H1 (cell line): ENCODE results near the gene CEP85. TPM values are rescaled to one million over a fixed set of nuclear protein-coding genes. Genes with fewer than 3 reads are reported as not detected.

Experiments used
- CTCF ChIA-PET: fragments of 300-600 bp; sonication (Branson Sonifier 250); formaldehyde crosslinking; loops from one replicate; lab custom pipeline; 2021; ENCODE audit not compliant: partially characterized antibody; lab: Charles Lee
- POLR2A ChIA-PET: fragments of 300-600 bp; sonication (Branson Sonifier 250); formaldehyde crosslinking; loops from one replicate; lab custom pipeline; 2021; ENCODE audit warnings: inconsistent platforms; ENCODE audit not compliant: partially characterized antibody; lab: Charles Lee
- DNase-seq, 2 experiments: peaks; one replicate each; pipeline versions ENCODE4 v3.0.0 to v3.0.0-alpha.2; 2010 to 2022; ENCODE audit warnings: low spot score in 2 of 2, low read depth in 1 of 2, mixed read lengths in 1 of 2
- FAIRE-seq: peaks from 2 replicates; lab custom pipeline; 2011; peaks lifted over from hg19 to GRCh38; lab: Jason Lieb, UNC
- H2AFZ ChIP-seq: 2 replicates; pipeline ENCODE4 v1.8.1; 2012; ENCODE audit warnings: low read length, inconsistent platforms
- H2AK5ac ChIP-seq: 2 replicates; pipeline ENCODE4 v1.6.1; 2013; ENCODE audit warnings: low read depth, low read length
- H2BK120ac ChIP-seq: replicated peaks from 2 replicates; pipeline ENCODE3; 2013; ENCODE audit warnings: low read depth, low read length, inconsistent platforms
- H2BK12ac ChIP-seq: 2 replicates; pipeline ENCODE4 v1.6.1; 2013; ENCODE audit warnings: low read depth, low read length
- H2BK15ac ChIP-seq: 2 replicates; pipeline ENCODE4 v1.6.1; 2013; ENCODE audit warnings: low read length
- H2BK20ac ChIP-seq: 2 replicates; pipeline ENCODE4 v1.6.1; 2013; ENCODE audit warnings: low read length
- H2BK5ac ChIP-seq: 2 replicates; pipeline ENCODE4 v1.6.1; 2013; ENCODE audit warnings: low read depth, low read length
- H3K14ac ChIP-seq: 2 replicates; pipeline ENCODE4 v1.6.1; 2013; ENCODE audit warnings: inconsistent platforms; ENCODE audit not compliant: insufficient read length
- H3K18ac ChIP-seq: 2 replicates; pipeline ENCODE4 v1.6.1; 2013; ENCODE audit warnings: low read length; ENCODE audit errors: extremely low read depth
- H3K23ac ChIP-seq: 2 replicates; pipeline ENCODE4 v1.6.1; 2013; ENCODE audit warnings: inconsistent platforms; ENCODE audit not compliant: insufficient read length
- H3K23me2 ChIP-seq: 2 replicates; pipeline ENCODE4 v1.6.1; 2013; ENCODE audit warnings: low read depth, low read length
- H3K27ac ChIP-seq: 2 replicates; pipeline ENCODE4 v1.6.1; 2011; ENCODE audit warnings: low read depth, low read length, inconsistent platforms
- H3K27me3 ChIP-seq, 4 experiments: replicated peaks in 1 of 4; 1 replicate in 1 of 4; 2 replicates in 3 of 4; pipeline versions ENCODE4 v1.6.1 to v1.8.1; 2011 to 2013; ENCODE audit warnings: low read length in 3 of 4, mild to moderate bottlenecking in 3 of 4, inconsistent platforms in 2 of 4, mixed read lengths in 2 of 4, moderate library complexity in 1 of 4; ENCODE audit not compliant: control insufficient read depth in 3 of 4, insufficient read depth in 3 of 4; ENCODE audit errors: extremely low read depth in 1 of 4
- H3K36me3 ChIP-seq, 4 experiments: 2 replicates each; pipeline versions ENCODE4 v1.6.1 to v1.8.1; 2011 to 2013; ENCODE audit warnings: mild to moderate bottlenecking in 4 of 4, low read length in 3 of 4, moderate library complexity in 2 of 4, control low read depth in 1 of 4, inconsistent platforms in 1 of 4; ENCODE audit not compliant: insufficient read depth in 4 of 4, control insufficient read depth in 2 of 4
- H3K4ac ChIP-seq: replicated peaks from 2 replicates; pipeline ENCODE3; 2013; ENCODE audit warnings: low read length, low read depth, mixed read lengths, inconsistent platforms; ENCODE audit not compliant: insufficient read length
- H3K4me1 ChIP-seq, 4 experiments: replicated peaks in 1 of 4; 1 replicate in 1 of 4; 2 replicates in 3 of 4; pipeline versions ENCODE4 v1.6.1 to v1.8.1; 2011 to 2013; ENCODE audit warnings: low read length in 3 of 4, inconsistent platforms in 2 of 4, mixed read lengths in 1 of 4; ENCODE audit not compliant: insufficient read depth in 4 of 4, control insufficient read depth in 3 of 4
- H3K4me2 ChIP-seq, 2 experiments: 2 replicates each; pipeline versions ENCODE4 v1.6.1 to v1.8.1; 2011 to 2013; ENCODE audit warnings: low read depth in 2 of 2, low read length in 2 of 2, control low read depth in 1 of 2, inconsistent platforms in 1 of 2, mild to moderate bottlenecking in 1 of 2; ENCODE audit not compliant: insufficient read depth in 1 of 2
- H3K4me3 ChIP-seq, 4 experiments: fragments of 200-600, 300-600 bp in 1 of 4; sonication (generic), shearing (Covaris generic), sonication (Bioruptor Twin) in 1 of 4; 2 replicates each; pipeline versions ENCODE4 v1.5.1 to v1.8.1; 2011 to 2016; ENCODE audit warnings: low read length in 4 of 4, low read depth in 3 of 4, control low read depth in 2 of 4, inconsistent platforms in 2 of 4, mild to moderate bottlenecking in 2 of 4, mixed read lengths in 1 of 4, moderate library complexity in 1 of 4; ENCODE audit not compliant: insufficient read depth in 2 of 4; ENCODE audit errors: extremely low read depth in 1 of 4
- H3K56ac ChIP-seq: replicated peaks from 2 replicates; pipeline ENCODE3; 2013; ENCODE audit warnings: low read depth, mild to moderate bottlenecking, mixed read lengths, low read length, inconsistent platforms; ENCODE audit not compliant: insufficient read length
- H3K79me1 ChIP-seq: 2 replicates; pipeline ENCODE4 v1.6.1; 2013; ENCODE audit warnings: low read depth, low read length, control low read depth
- H3K79me2 ChIP-seq, 2 experiments: 2 replicates each; pipeline versions ENCODE4 v1.6.1 to v1.8.1; 2012 to 2013; ENCODE audit warnings: low read length in 2 of 2, mild to moderate bottlenecking in 2 of 2, inconsistent platforms in 1 of 2; ENCODE audit not compliant: insufficient read depth in 2 of 2, control insufficient read depth in 1 of 2
- H3K9ac ChIP-seq, 4 experiments: replicated peaks in 1 of 4; 1 replicate in 1 of 4; 2 replicates in 3 of 4; pipeline versions ENCODE4 v1.6.1 to v1.8.1; 2011 to 2013; ENCODE audit warnings: low read depth in 3 of 4, low read length in 3 of 4, control low read depth in 2 of 4, mild to moderate bottlenecking in 2 of 4, moderate library complexity in 2 of 4, inconsistent platforms in 1 of 4; ENCODE audit errors: extremely low read depth in 1 of 4
- H3K9me3 ChIP-seq, 2 experiments: 2 replicates each; pipeline versions ENCODE4 v1.6.1 to v1.8.1; 2012 to 2013; ENCODE audit warnings: mild to moderate bottlenecking in 2 of 2, moderate library complexity in 2 of 2, control low read depth in 1 of 2, inconsistent platforms in 1 of 2, low read depth in 1 of 2, low read length in 1 of 2, mixed read lengths in 1 of 2; ENCODE audit not compliant: insufficient read depth in 2 of 2
- H4K20me1 ChIP-seq, 2 experiments: replicated peaks in 1 of 2; 2 replicates each; pipeline versions ENCODE3 to v1.8.1; 2011 to 2013; ENCODE audit warnings: inconsistent platforms in 2 of 2, low read length in 2 of 2, mild to moderate bottlenecking in 1 of 2; ENCODE audit not compliant: insufficient read depth in 2 of 2, control insufficient read depth in 1 of 2
- H4K5ac ChIP-seq: 2 replicates; pipeline ENCODE4 v1.6.1; 2013; ENCODE audit warnings: low read length, low read depth, mixed read lengths, inconsistent platforms; ENCODE audit not compliant: insufficient read length
- H4K8ac ChIP-seq: 2 replicates; pipeline ENCODE4 v1.8.0; 2013; ENCODE audit warnings: mild to moderate bottlenecking, moderate library complexity, low read length, inconsistent platforms; ENCODE audit not compliant: insufficient read depth; ENCODE audit errors: extremely low read depth
- H4K91ac ChIP-seq: replicated peaks from 2 replicates; pipeline ENCODE3; 2013; ENCODE audit warnings: low read length, mixed read lengths, inconsistent platforms; ENCODE audit not compliant: insufficient read length
- BCL11A ChIP-seq, 2 experiments: IDR thresholded peaks; one replicate each; pipeline ENCODE4 v1.6.1; 2011; ENCODE audit warnings: low read depth in 2 of 2, low read length in 2 of 2, mild to moderate bottlenecking in 2 of 2
- E2F6 ChIP-seq: IDR thresholded peaks from 2 replicates; pipeline ENCODE4 v1.6.1; 2012; ENCODE audit warnings: inconsistent platforms
- HDAC2 ChIP-seq, 2 experiments: fragments of 300-600 bp in 1 of 2; sonication (generic) in 1 of 2; IDR thresholded peaks; 2 replicates each; pipeline ENCODE4 v1.6.1; 2011 to 2012; ENCODE audit warnings: low read depth in 2 of 2, low read length in 2 of 2, mild to moderate bottlenecking in 2 of 2, moderate library complexity in 2 of 2, borderline replicate concordance in 1 of 2, inconsistent platforms in 1 of 2
- JUN ChIP-seq: IDR thresholded peaks from 2 replicates; pipeline ENCODE4 v1.6.1; 2011; ENCODE audit warnings: low read depth, mild to moderate bottlenecking, improper control_type of control experiment, low read length
- KDM4A ChIP-seq: IDR thresholded peaks from one replicate; pipeline ENCODE4 v1.7.1; 2012; ENCODE audit warnings: low read depth, mild to moderate bottlenecking, moderate library complexity, low read length, inconsistent platforms; ENCODE audit not compliant: severe bottlenecking
- RBBP5 ChIP-seq: IDR thresholded peaks from 2 replicates; pipeline ENCODE4 v1.7.1; 2012; ENCODE audit warnings: low read depth, mild to moderate bottlenecking, inconsistent platforms, low read length, moderate library complexity, borderline replicate concordance
- SIX5 ChIP-seq: IDR thresholded peaks from 2 replicates; pipeline ENCODE4 v1.6.1; 2011; ENCODE audit warnings: mild to moderate bottlenecking, low read depth, low read length
- SP4 ChIP-seq: IDR thresholded peaks from 2 replicates; pipeline ENCODE4 v1.6.1; 2012; ENCODE audit warnings: low read length, inconsistent platforms
- SRF ChIP-seq: IDR thresholded peaks from 2 replicates; pipeline ENCODE4 v1.6.1; 2011; ENCODE audit warnings: mild to moderate bottlenecking, low read depth, low read length, moderate library complexity
- SUZ12 ChIP-seq: fragments of 200-600 bp; sonication (generic); IDR thresholded peaks from 2 replicates; pipeline ENCODE4 v1.6.1; 2012; ENCODE audit warnings: mild to moderate bottlenecking, inconsistent platforms, low read length, moderate library complexity, mixed read lengths
- TBP ChIP-seq: IDR thresholded peaks from 2 replicates; pipeline ENCODE4 v1.6.1; 2011; ENCODE audit warnings: low read depth, low read length, improper control_type of control experiment
- ZNF274 ChIP-seq: IDR thresholded peaks from 2 replicates; pipeline ENCODE4 v1.7.0; 2012; ENCODE audit warnings: low read length, borderline replicate concordance; ENCODE audit errors: extremely low read depth
- WGBS, 2 experiments: shearing (Covaris generic) in 1 of 2; methylation state at CpG; one replicate each; pipeline versions ENCODE4 v1.1.6 to v1.1.7; 2013 to 2015; ENCODE audit warnings: low lambda C conversion rate in 2 of 2, mixed read lengths in 2 of 2, inconsistent platforms in 1 of 2, low coverage in 1 of 2, missing lambda C conversion rate in 1 of 2; ENCODE audit not compliant: insufficient replicate concordance in 2 of 2, insufficient coverage in 1 of 2, insufficient read length in 1 of 2; ENCODE audit errors: extremely low coverage in 1 of 2, missing lambda C conversion rate in 1 of 2; 5-methylcytosine and 5-hydroxymethylcytosine counted together
- polyA plus RNA-seq, 7 experiments: library from polyadenylated mRNA; depleted of rRNA in 3 of 7; stranded (reverse) in 5 of 7; unstranded in 2 of 7; fragments of >200 nt in 5 of 7; fragments of 200-250 nt in 2 of 7; gene quantifications; 1 replicate in 5 of 7; 2 replicates in 1 of 7; 4 replicates in 1 of 7; pipeline versions ENCODE4 v1.2.1 to v1.2.3, GENCODE V29; 2011 to 2013; ENCODE audit warnings: missing spikeins in 2 of 7, mixed read lengths in 2 of 7
- total RNA-seq: library from RNA; stranded (reverse); fragmentation: NEBNext Ultra II Directional; extraction: Animal tissue kit (Norgen Biotek cat#: 25700); gene quantifications from 2 replicates; pipeline ENCODE4 v1.2.1, GENCODE V29; 2021

The CEP85 gene
- total and polyA plus RNA-seq, 2 of the 8 experiments (the other 6 are each of a cell fraction or from before 2014, with no cell fraction given), result 40.4 to 43.7 TPM

GRCh38 chr1:26314501-26314900 is 80.5 kb downstream of the CEP85 start:
- Histone ChIP-seq H3K23me2 (no peaks in the 10 kb centered on the region), H3K79me2 (no peaks in the 10 kb centered on the region), H3K4me3 (no peak overlapping the region), H3K27ac (no peak overlapping the region), H3K9ac (no peak overlapping the region), H2AK5ac (no peak overlapping the region), H4K20me1 (no peaks in the 10 kb centered on the region), H3K9me3 (no peaks in the 10 kb centered on the region), H2BK12ac (no peak overlapping the region), H3K36me3 (no peaks in the 10 kb centered on the region), H4K8ac (no peak overlapping the region), H2BK120ac (no peak overlapping the region), H3K4ac (no peak overlapping the region), H4K5ac (no peak overlapping the region), H2BK15ac (no peak overlapping the region), H3K27me3 (no peaks in the 10 kb centered on the region), H3K56ac (no peak overlapping the region)
- ChIA-PET POLR2A (interaction anchor here (1.2 to 2.1 kb wide), 4 partner anchors 14 to 40 kb away, joined by 3 to 9 read pairs (median 6); partner anchors contain the start of gene CRYBG2), CTCF (interaction anchor here (0.8 to 57.0 kb wide), 7 partner anchors 17 to 124 kb away, joined by 3 to 1530 read pairs (median 3); partner anchors contain the start of genes CATSPER4, SH3BGRL3 and UBXN11)
- FAIRE-seq, result no peak
- no peak for TF ChIP-seq SUZ12
- TF ChIP-seq BCL11A (IDR thresholded peaks at IDR 0.05; ENCODE audit: low read depth in 2 of 2, low read length in 2 of 2), result no peak
- no peak for TF ChIP-seq SP4
- no peak for TF ChIP-seq ZNF274
- TF ChIP-seq RBBP5, result no peak
- no peak for TF ChIP-seq HDAC2 (IDR thresholded peaks at IDR 0.05; ENCODE audit: borderline replicate concordance in 1 of 2, low read depth in 2 of 2, low read length in 2 of 2)
- no peak for TF ChIP-seq TBP
- TF ChIP-seq JUN, result no peak
- no peak for TF ChIP-seq E2F6
- no peak for TF ChIP-seq SIX5
- TF ChIP-seq KDM4A, result no peak
- TF ChIP-seq SRF, result no peak
- TF ChIP-seq, all 59 proteins: peak for 0
- no peak overlapping the region for H4K91ac ChIP-seq
- no peak for DNase-seq
- no peak overlapping the region for H2BK5ac ChIP-seq
- H2AFZ ChIP-seq, result no peak overlapping the region
- H3K79me1 ChIP-seq, result no peaks in the 10 kb centered on the region
- H2BK20ac ChIP-seq, result no peak overlapping the region
- no peak overlapping the region for H3K23ac ChIP-seq
- 85% methylated on average over 5 of the region's 5 CpGs; no CpG with 5 or more reads in 1 of the 2 experiments for WGBS, 2 experiments
- no peak overlapping the region for H3K14ac ChIP-seq
- no peak overlapping the region for H3K4me2 ChIP-seq
- H3K18ac ChIP-seq, result no peak overlapping the region
- H3K4me1 ChIP-seq, result peaks cover 4 to 16% (median 8%) of the 10 kb centered on the region in 4 experiments
